ENCODE results near the gene CDA. TPM values are rescaled to one million over a fixed set of nuclear protein-coding genes. Genes with fewer than 3 reads are reported as not detected.

CDA gene
- total and polyA plus RNA-seq, 9 of the 15 experiments (the other 6 are each of a cell fraction or from before 2014, with no cell fraction given): not detected

GRCh38 chr1:20661207-20662109 lies 72.6 kb downstream of the CDA start, which contains the start of gene DDOST (continued):
- TF ChIP-seq UBTF (IDR thresholded peaks at IDR 0.05; ENCODE audit: borderline replicate concordance in 1 of 2, low read depth in 2 of 2, low read length in 2 of 2) (peak in 1 of 2 experiments; percentile 42; a peak in 2 of 4 replicates), SIRT6 (IDR thresholded peaks at IDR 0.05; ENCODE audit: low read depth, low read length) (no peak), ASH1L (IDR thresholded peaks at IDR 0.05; ENCODE audit: borderline replicate concordance, low read depth, partially characterized antibody) (peak; percentile 94), PHTF2 (CRISPR knock-in tag; IDR thresholded peaks at IDR 0.05) (no peak), ZNF217 (CRISPR knock-in tag; IDR thresholded peaks at IDR 0.05) (no peak), MTA1 (IDR thresholded peaks at IDR 0.05; ENCODE audit: borderline replicate concordance) (no peak), ZNF274 (IDR thresholded peaks at IDR 0.05; ENCODE audit: borderline replicate concordance, low read depth, low read length) (no peak), KLF6 (CRISPR knock-in tag; IDR thresholded peaks at IDR 0.05; ENCODE audit: borderline replicate concordance) (no peak), XRCC3 (IDR thresholded peaks at IDR 0.05) (no peak), ZFPM2 (CRISPR knock-in tag; IDR thresholded peaks at IDR 0.05) (no peak), ZNF699 (CRISPR knock-in tag; IDR thresholded peaks at IDR 0.05; ENCODE audit: insufficient replicate concordance) (no peak), HIVEP1 (CRISPR knock-in tag; IDR thresholded peaks at IDR 0.05) (peak; percentile 73; the same call in 1 of the 2 replicates), ZHX1 (conservative IDR thresholded peaks at IDR 0.05; ENCODE audit: low read length) (no peak), HMGXB4 (CRISPR knock-in tag; IDR thresholded peaks at IDR 0.05) (peak; percentile 73; the same call in 1 of the 2 replicates), USF2 (CRISPR knock-in tag; IDR thresholded peaks at IDR 0.05) (0 out of 2 replicates have a peak, but pooled peaks have one; percentile 3), GATAD2B (IDR thresholded peaks at IDR 0.05; ENCODE audit: borderline replicate concordance) (peak; percentile 92)
